ENCODE results near the gene EEIG2.

EEIG2 gene

GRCh38 chr1:108521990-108522393 is 37.9 kb upstream of the EEIG2 start:
- no peak for DNase-seq (ENCODE audit: extremely low spot score)
- CTCF ChIA-PET = interaction anchor here (0.6 to 1.1 kb wide), 3 partner anchors 9 to 121 kb away, joined by 3 read pairs; no protein-coding TSS in a partner anchor
- POLR2A ChIA-PET = no interaction called here
- TF ChIP-seq HDGF (IDR thresholded peaks at IDR 0.05; ENCODE audit: borderline replicate concordance) (no peak), CTBP1 (IDR thresholded peaks at IDR 0.05; ENCODE audit: borderline replicate concordance) (no peak), ARNT (IDR thresholded peaks at IDR 0.05) (no peak), TARDBP (IDR thresholded peaks at IDR 0.05) (no peak), FOXM1 (IDR thresholded peaks at IDR 0.05; ENCODE audit: borderline replicate concordance) (no peak), LEF1 (IDR thresholded peaks at IDR 0.05; ENCODE audit: borderline replicate concordance) (no peak), SUZ12 (IDR thresholded peaks at IDR 0.05) (no peak), FOXA1 (IDR thresholded peaks at IDR 0.05) (no peak), NFRKB (IDR thresholded peaks at IDR 0.05) (no peak), ZNF384 (IDR thresholded peaks at IDR 0.05) (no peak), L3MBTL2 (conservative IDR thresholded peaks at IDR 0.05) (no peak), FOXK2 (IDR thresholded peaks at IDR 0.05) (no peak), ELF4 (IDR thresholded peaks at IDR 0.05) (no peak), PKNOX1 (IDR thresholded peaks at IDR 0.05) (no peak), SP1 (IDR thresholded peaks at IDR 0.05) (no peak)

- ChIA-PET POLR2A (no interaction called here), CTCF (no interaction called here)
- no peak for TF ChIP-seq ZNF384 (IDR thresholded peaks at IDR 0.05)
- no peak for TF ChIP-seq ELF4 (IDR thresholded peaks at IDR 0.05)
- TF ChIP-seq PKNOX1 (IDR thresholded peaks at IDR 0.05) = no peak
- no peak for TF ChIP-seq BHLHE40 (IDR thresholded peaks at IDR 0.05; ENCODE audit: borderline replicate concordance)
- TF ChIP-seq SUZ12 (IDR thresholded peaks at IDR 0.05) = no peak
- TF ChIP-seq FOXM1 (IDR thresholded peaks at IDR 0.05; ENCODE audit: borderline replicate concordance) = no peak
- no peak for TF ChIP-seq NFRKB (IDR thresholded peaks at IDR 0.05)
- TF ChIP-seq LEF1 (IDR thresholded peaks at IDR 0.05; ENCODE audit: borderline replicate concordance) = no peak
- TF ChIP-seq SP1 (IDR thresholded peaks at IDR 0.05) = no peak
- no peak for TF ChIP-seq FOXK2 (IDR thresholded peaks at IDR 0.05)
- no peak for DNase-seq (ENCODE audit: extremely low spot score)
Observed at GRCh38 chr1:108523829-108524228, 36.1 kb upstream of the EEIG2 start.

- CTCF ChIA-PET = no interaction called here
- POLR2A ChIA-PET = no interaction called here
- DNase-seq (ENCODE audit: extremely low spot score) = no peak
- no peak for TF ChIP-seq BHLHE40 (IDR thresholded peaks at IDR 0.05; ENCODE audit: borderline replicate concordance)
- no peak for TF ChIP-seq L3MBTL2 (conservative IDR thresholded peaks at IDR 0.05)
- no peak for TF ChIP-seq ZNF384 (IDR thresholded peaks at IDR 0.05)
- TF ChIP-seq LEF1 (IDR thresholded peaks at IDR 0.05; ENCODE audit: borderline replicate concordance) = no peak
- no peak for TF ChIP-seq SP1 (IDR thresholded peaks at IDR 0.05)
- no peak for TF ChIP-seq SUZ12 (IDR thresholded peaks at IDR 0.05)
- no peak for TF ChIP-seq CTBP1 (IDR thresholded peaks at IDR 0.05; ENCODE audit: borderline replicate concordance)
- no peak for TF ChIP-seq ELF4 (IDR thresholded peaks at IDR 0.05)
- TF ChIP-seq HDGF (IDR thresholded peaks at IDR 0.05; ENCODE audit: borderline replicate concordance) = no peak
- TF ChIP-seq NFRKB (IDR thresholded peaks at IDR 0.05) = no peak
- TF ChIP-seq FOXK2 (IDR thresholded peaks at IDR 0.05) = no peak
- TF ChIP-seq FOXA1 (IDR thresholded peaks at IDR 0.05) = no peak
- no peak for TF ChIP-seq TARDBP (IDR thresholded peaks at IDR 0.05)
- TF ChIP-seq ARNT (IDR thresholded peaks at IDR 0.05) = no peak
- TF ChIP-seq PKNOX1 (IDR thresholded peaks at IDR 0.05) = no peak
Observed at GRCh38 chr1:108524676-108525075, 35.2 kb upstream of the EEIG2 start.

- ChIA-PET POLR2A (no interaction called here), CTCF (no interaction called here)
Observed at GRCh38 chr1:108527135-108527534, 32.8 kb upstream of the EEIG2 start.

GRCh38 chr1:108527837-108528236 is 32.1 kb upstream of the EEIG2 start:
- TF ChIP-seq L3MBTL2 (conservative IDR thresholded peaks at IDR 0.05) (no peak), SUZ12 (IDR thresholded peaks at IDR 0.05) (no peak), TARDBP (IDR thresholded peaks at IDR 0.05) (no peak), ZNF384 (IDR thresholded peaks at IDR 0.05) (no peak)
- ChIA-PET POLR2A (no interaction called here), CTCF (no interaction called here)

More at GRCh38 chr1:108527135-108527534, 32.8 kb upstream of the EEIG2 start:
- no peak for DNase-seq (ENCODE audit: extremely low spot score)
- TF ChIP-seq L3MBTL2 (conservative IDR thresholded peaks at IDR 0.05) = no peak

GRCh38 chr1:108531444-108531843 is 28.5 kb upstream of the EEIG2 start:
- ChIA-PET CTCF (no interaction called here), POLR2A (no interaction called here)
- DNase-seq (ENCODE audit: extremely low spot score) = no peak
- TF ChIP-seq LEF1 (IDR thresholded peaks at IDR 0.05; ENCODE audit: borderline replicate concordance) = no peak
- no peak for TF ChIP-seq HDGF (IDR thresholded peaks at IDR 0.05; ENCODE audit: borderline replicate concordance)
- TF ChIP-seq ZNF384 (IDR thresholded peaks at IDR 0.05) = no peak
- no peak for TF ChIP-seq SUZ12 (IDR thresholded peaks at IDR 0.05)
- no peak for TF ChIP-seq ARNT (IDR thresholded peaks at IDR 0.05)
- TF ChIP-seq TARDBP (IDR thresholded peaks at IDR 0.05) = no peak
- no peak for TF ChIP-seq FOXA1 (IDR thresholded peaks at IDR 0.05)
- no peak for TF ChIP-seq PKNOX1 (IDR thresholded peaks at IDR 0.05)
- TF ChIP-seq NFRKB (IDR thresholded peaks at IDR 0.05) = no peak
- no peak for TF ChIP-seq BHLHE40 (IDR thresholded peaks at IDR 0.05; ENCODE audit: borderline replicate concordance)
- TF ChIP-seq ELF4 (IDR thresholded peaks at IDR 0.05) = no peak
- TF ChIP-seq CTBP1 (IDR thresholded peaks at IDR 0.05; ENCODE audit: borderline replicate concordance) = no peak
- TF ChIP-seq L3MBTL2 (conservative IDR thresholded peaks at IDR 0.05) = no peak
- no peak for TF ChIP-seq SP1 (IDR thresholded peaks at IDR 0.05)
- no peak for TF ChIP-seq FOXK2 (IDR thresholded peaks at IDR 0.05)
- TF ChIP-seq FOXM1 (IDR thresholded peaks at IDR 0.05; ENCODE audit: borderline replicate concordance) = no peak

More at GRCh38 chr1:108527837-108528236, 32.1 kb upstream of the EEIG2 start:
- DNase-seq (ENCODE audit: extremely low spot score) = no peak

Measured in HEK293T (cell line).